Measurements from ENCODE around the gene NOL12. TPM values are rescaled to one million over a fixed set of nuclear protein-coding genes. Genes with fewer than 3 reads are reported as not detected.
"Not testable (repeated sequence)": the region's sequence is repeated elsewhere in the genome, so short reads cannot be mapped to it uniquely, and the experiment has no call there.

Gene NOL12
- total RNA-seq, 2 donors from 2014 or later = 31.3 to 36.3 TPM

GRCh38 chr22:37650463-37651136 lies 35.5 kb upstream of the NOL12 start:
- ATAC-seq (replicated peaks in 1 of 2) (no peak), DNase-seq (no peak)
- Mint-ChIP-seq H3K36me3 (ENCODE audit: insufficient read depth in 2 of 2) (peaks cover 4 to 24% of the 10 kb centered on the region in 2 donors), H3K27ac (no peak overlapping the region), H3K4me3 (no peak overlapping the region), H3K9me3 (no peaks in the 10 kb centered on the region), H3K4me1 (ENCODE audit: low read depth) (no peaks in the 10 kb centered on the region), H3K27me3 (ENCODE audit: low read depth) (no peaks in the 10 kb centered on the region)

- Mint-ChIP-seq H3K36me3 (ENCODE audit: insufficient read depth in 2 of 2) (peaks cover 2 to 12% of the 10 kb centered on the region in 2 donors), H3K4me3 (no peak overlapping the region), H3K27ac (peak overlapping the region; percentile 38), H3K9me3 (no peaks in the 10 kb centered on the region), H3K4me1 (ENCODE audit: low read depth) (peaks cover 15% of the 10 kb centered on the region), H3K27me3 (ENCODE audit: low read depth) (no peaks in the 10 kb centered on the region)
- DNase-seq (no peak), ATAC-seq (replicated peaks in 1 of 2) (no peak)
Observed at GRCh38 chr22:37654563-37655251, 31.4 kb upstream of the NOL12 start.

- DNase-seq (no peak), ATAC-seq (replicated peaks in 1 of 2) (no peak)
- Mint-ChIP-seq H3K36me3 (ENCODE audit: insufficient read depth in 2 of 2) (peaks cover 2 to 11% of the 10 kb centered on the region in 2 donors), H3K27me3 (ENCODE audit: low read depth) (no peaks in the 10 kb centered on the region), H3K9me3 (no peaks in the 10 kb centered on the region), H3K4me1 (ENCODE audit: low read depth) (peaks cover 20% of the 10 kb centered on the region), H3K4me3 (no peak overlapping the region), H3K27ac (no peak overlapping the region)
Observed at GRCh38 chr22:37655252-37655563, 30.9 kb upstream of the NOL12 start.

GRCh38 chr22:37656583-37656982 lies 29.6 kb upstream of the NOL12 start:
- peak overlapping the region; percentile 61 for H3K27ac Mint-ChIP-seq
- ATAC-seq (replicated peaks in 1 of 2); H3K9me3 Mint-ChIP-seq: not testable (repeated sequence)

GRCh38 chr22:37657590-37658132 lies 28.5 kb upstream of the NOL12 start:
- Mint-ChIP-seq H3K27ac (peak overlapping the region; percentile 82), H3K27me3 (ENCODE audit: low read depth) (no peaks in the 10 kb centered on the region), H3K4me3 (peak overlapping the region; percentile 86 to 89), H3K9me3 (no peaks in the 10 kb centered on the region), H3K36me3 (ENCODE audit: insufficient read depth in 2 of 2) (peaks cover 4% of the 10 kb centered on the region in 2 donors), H3K4me1 (ENCODE audit: low read depth) (peaks cover 43% of the 10 kb centered on the region)
- ATAC-seq (replicated peaks in 1 of 2) = no peak
- no peak for DNase-seq

More at GRCh38 chr22:37656583-37656982, 29.6 kb upstream of the NOL12 start:
- H3K36me3 Mint-ChIP-seq (ENCODE audit: insufficient read depth in 2 of 2); DNase-seq; H3K27me3 Mint-ChIP-seq (ENCODE audit: low read depth): not testable (repeated sequence)
- Mint-ChIP-seq H3K4me3 (peak overlapping the region in 1 of 2 donors; percentile 15), H3K4me1 (ENCODE audit: low read depth) (peaks cover 34% of the 10 kb centered on the region)

GRCh38 chr22:37658133-37659065 lies 27.7 kb upstream of the NOL12 start, which contains the start of gene PDXP:
Gene PDXP, plus strand, starts transcription at chr22:37658723. Its CDS starts 60 bp downstream, at chr22:37658783.
- Mint-ChIP-seq H3K9me3 (no peaks in the 10 kb centered on the region), H3K36me3 (ENCODE audit: insufficient read depth in 2 of 2) (peaks cover 0 to 4% of the 10 kb centered on the region in 2 donors), H3K27ac (peak within 1 kb of the TSS; percentile 82), H3K4me3 (peak within 1 kb of the TSS; percentile 89 to 91), H3K27me3 (ENCODE audit: low read depth) (no peaks in the 10 kb centered on the region), H3K4me1 (ENCODE audit: low read depth) (peaks cover 43% of the 10 kb centered on the region)
- ATAC-seq (replicated peaks in 1 of 2) (peak; percentile 95 to 96), DNase-seq (peak; percentile 99)

- Mint-ChIP-seq H3K4me1 (ENCODE audit: low read depth) (peaks cover 43% of the 10 kb centered on the region), H3K9me3 (no peaks in the 10 kb centered on the region), H3K36me3 (ENCODE audit: insufficient read depth in 2 of 2) (peaks cover 0 to 2% of the 10 kb centered on the region in 2 donors), H3K27me3 (ENCODE audit: low read depth) (no peaks in the 10 kb centered on the region), H3K4me3 (peak overlapping the region; percentile 89 to 91), H3K27ac (peak overlapping the region; percentile 76)
- ATAC-seq (replicated peaks in 1 of 2) = peak; percentile 6 to 15
- peak; percentile 27 to 44 for DNase-seq
Observed at GRCh38 chr22:37659066-37659896, 26.9 kb upstream of the NOL12 start.

GRCh38 chr22:37659897-37660708 lies 26.0 kb upstream of the NOL12 start:
- H3K4me1 Mint-ChIP-seq (ENCODE audit: low read depth) = peaks cover 43% of the 10 kb centered on the region

GRCh38 chr22:37660709-37661045 lies 25.5 kb upstream of the NOL12 start:
- Mint-ChIP-seq H3K27ac (no peak overlapping the region), H3K4me3 (peak overlapping the region; percentile 89 to 91), H3K27me3 (ENCODE audit: low read depth) (no peaks in the 10 kb centered on the region), H3K9me3 (no peaks in the 10 kb centered on the region), H3K36me3 (ENCODE audit: insufficient read depth in 2 of 2) (peaks cover 0 to 2% of the 10 kb centered on the region in 2 donors), H3K4me1 (ENCODE audit: low read depth) (peaks cover 43% of the 10 kb centered on the region)
- ATAC-seq (replicated peaks in 1 of 2) (no peak), DNase-seq (no peak)

More at GRCh38 chr22:37659897-37660708, 26.0 kb upstream of the NOL12 start:
- H3K27me3 Mint-ChIP-seq (ENCODE audit: low read depth) = no peaks in the 10 kb centered on the region
- H3K9me3 Mint-ChIP-seq = no peaks in the 10 kb centered on the region
- H3K36me3 Mint-ChIP-seq (ENCODE audit: insufficient read depth in 2 of 2) = peaks cover 0 to 2% of the 10 kb centered on the region in 2 donors
- ATAC-seq (replicated peaks in 1 of 2) (no peak), DNase-seq (no peak)
- H3K27ac Mint-ChIP-seq = peak overlapping the region; percentile 76
- peak overlapping the region; percentile 89 to 91 for H3K4me3 Mint-ChIP-seq

- Mint-ChIP-seq H3K27me3 (ENCODE audit: low read depth) (no peaks in the 10 kb centered on the region), H3K36me3 (ENCODE audit: insufficient read depth in 2 of 2) (peaks cover 0 to 2% of the 10 kb centered on the region in 2 donors), H3K9me3 (no peaks in the 10 kb centered on the region), H3K27ac (no peak overlapping the region), H3K4me3 (peak overlapping the region; percentile 89 to 91), H3K4me1 (ENCODE audit: low read depth) (peaks cover 43% of the 10 kb centered on the region)
- ATAC-seq (replicated peaks in 1 of 2) (no peak), DNase-seq (peak in 1 of 2 donors; percentile 30)
Observed at GRCh38 chr22:37661160-37661924, 24.8 kb upstream of the NOL12 start.

GRCh38 chr22:37662039-37662438 lies 24.1 kb upstream of the NOL12 start:
- Mint-ChIP-seq H3K27me3 (ENCODE audit: low read depth) (no peaks in the 10 kb centered on the region), H3K27ac (no peak overlapping the region), H3K4me3 (no peak overlapping the region), H3K9me3 (no peaks in the 10 kb centered on the region), H3K36me3 (ENCODE audit: insufficient read depth in 2 of 2) (peaks cover 0 to 4% of the 10 kb centered on the region in 2 donors), H3K4me1 (ENCODE audit: low read depth) (peaks cover 43% of the 10 kb centered on the region)
- ATAC-seq (replicated peaks in 1 of 2) = no peak
- no peak for DNase-seq

Measured in activated T-cell treated with anti-CD3 and anti-CD28 coated beads, Interleukin-2, amount 50 U/mL, for 72 hours (primary cell).